GM23248 (cell line): ENCODE results near the gene CORO2B.

ENCODE experiments used
- EZH2 ChIP-seq: fragments of 200-600 bp; sonication (generic); IDR thresholded peaks from 2 replicates; pipeline ENCODE4 v1.6.1; 2018; ENCODE audit warnings: antibody characterized with exemption, mild to moderate bottlenecking; ENCODE audit not compliant: insufficient read depth, poor library complexity, severe bottlenecking
- EZH2phosphoT487 ChIP-seq: fragments of 200-600 bp; sonication (generic); IDR thresholded peaks from 2 replicates; pipeline ENCODE4 v1.6.1; 2018; ENCODE audit warnings: antibody characterized with exemption, moderate library complexity, mild to moderate bottlenecking, low read depth; ENCODE audit not compliant: insufficient read depth

DNA sequence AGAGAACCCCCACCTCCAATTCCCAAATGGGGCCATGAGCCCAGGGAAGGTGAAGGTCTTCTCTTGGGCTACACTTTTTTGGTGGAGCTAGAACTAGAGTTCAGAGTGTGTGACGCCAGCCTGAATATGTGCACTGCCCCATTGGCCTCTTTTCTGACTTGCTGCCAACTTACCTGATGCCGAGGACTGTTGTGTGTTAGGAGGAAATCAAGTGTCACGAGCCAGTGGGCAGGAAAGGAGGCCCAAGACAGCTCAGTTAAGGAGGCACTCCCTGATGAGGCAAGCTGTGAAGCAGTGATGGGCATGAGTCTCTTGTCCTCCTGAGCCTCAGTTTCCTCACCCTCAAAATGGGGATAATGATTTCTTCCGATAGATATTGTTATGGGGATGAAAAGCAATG lies 134.1 kb downstream of the CORO2B start:
- TF ChIP-seq EZH2, result no peak
- TF ChIP-seq EZH2phosphoT487, result no peak
